CD8-positive, alpha-beta memory T cell (primary cell): ENCODE measurements around the gene ACAT2. TPM values are rescaled to one million over a fixed set of nuclear protein-coding genes. Genes with fewer than 3 reads are reported as not detected.
A peak's percentile ranks its signal among the peaks of the same experiment; 100 is the strongest.
"Not testable (repeated sequence)": the region's sequence is repeated elsewhere in the genome, so short reads cannot be mapped to it uniquely, and the experiment has no call there.

Experiments used
- CTCF ChIA-PET: fragments of 350-600 bp; sonication (Branson Sonifier 250); formaldehyde crosslinking; loops from one replicate; lab custom pipeline; 2021; ENCODE audit warnings: antibody characterized with exemption; lab: Charles Lee
- POLR2A ChIA-PET: fragments of 350-600 bp; sonication (Branson Sonifier 250); formaldehyde crosslinking; loops from one replicate; lab custom pipeline; 2021; ENCODE audit warnings: antibody characterized with exemption; lab: Charles Lee
- DNase-seq, 5 donors: peaks; one replicate each; pipeline versions ENCODE4 v3.0.0 to v3.0.0-alpha.2; 2020 to 2022; ENCODE audit warnings: mixed read lengths in 1 of 5
- H3K27ac ChIP-seq: one replicate; pipeline ENCODE4 v1.7.0; 2013; ENCODE audit warnings: low read depth, mild to moderate bottlenecking, low read length, moderate library complexity
- H3K27me3 ChIP-seq: 2 replicates; pipeline ENCODE4 v1.7.0; 2013; ENCODE audit warnings: low read length, mild to moderate bottlenecking; ENCODE audit not compliant: insufficient read depth, poor library complexity, severe bottlenecking
- H3K36me3 ChIP-seq: 2 replicates; pipeline ENCODE4 v1.7.0; 2013; ENCODE audit warnings: mild to moderate bottlenecking, low read length, moderate library complexity; ENCODE audit not compliant: insufficient read depth
- H3K4me1 ChIP-seq: 2 replicates; pipeline ENCODE4 v1.7.0; 2013; ENCODE audit warnings: mild to moderate bottlenecking, low read length, moderate library complexity; ENCODE audit not compliant: insufficient read depth
- H3K4me3 ChIP-seq: 2 replicates; pipeline ENCODE4 v1.7.0; 2013; ENCODE audit warnings: mild to moderate bottlenecking, low read length
- H3K9me3 ChIP-seq: 2 replicates; pipeline ENCODE4 v1.7.0; 2013; ENCODE audit warnings: mild to moderate bottlenecking, low read length
- H3K27ac Mint-ChIP-seq, 8 donors: one replicate each; pipeline ENCODE4 v1.8.0; 2020 to 2021; ENCODE audit warnings: mixed read lengths in 8 of 8, mild to moderate bottlenecking in 6 of 8, inconsistent platforms in 3 of 8, moderate library complexity in 3 of 8
- H3K27me3 Mint-ChIP-seq, 2 donors: one replicate each; pipeline ENCODE4 v1.8.0; 2020 to 2021; ENCODE audit warnings: mixed read lengths in 2 of 2, mild to moderate bottlenecking in 1 of 2, moderate library complexity in 1 of 2
- H3K36me3 Mint-ChIP-seq, 3 donors: one replicate each; pipeline ENCODE4 v1.8.0; 2020 to 2021; ENCODE audit warnings: mixed read lengths in 3 of 3, inconsistent platforms in 1 of 3, mild to moderate bottlenecking in 1 of 3
- H3K4me1 Mint-ChIP-seq, 3 donors: one replicate each; pipeline ENCODE4 v1.8.0; 2020 to 2021; ENCODE audit warnings: mixed read lengths in 3 of 3, inconsistent platforms in 1 of 3, mild to moderate bottlenecking in 1 of 3
- H3K4me3 Mint-ChIP-seq, 7 donors: one replicate each; pipeline ENCODE4 v1.8.0; 2020 to 2021; ENCODE audit warnings: mixed read lengths in 7 of 7, mild to moderate bottlenecking in 6 of 7, moderate library complexity in 4 of 7, inconsistent platforms in 2 of 7
- H3K9me3 Mint-ChIP-seq, 5 donors: one replicate each; pipeline ENCODE4 v1.8.0; 2020 to 2022; ENCODE audit warnings: mixed read lengths in 5 of 5, mild to moderate bottlenecking in 3 of 5, moderate library complexity in 2 of 5, inconsistent platforms in 1 of 5
- polyA plus RNA-seq: library from polyadenylated mRNA; unstranded; fragments of 300-500 nt; fragmentation: Illumina TruSeq; gene quantifications from one replicate; pipeline ENCODE4 v1.2.3, GENCODE V29; 2021
- total RNA-seq, 2 experiments: library from RNA; stranded (reverse); gene quantifications; one replicate each; pipeline ENCODE4 v1.2.3, GENCODE V29; 2021

Gene ACAT2
- total and polyA plus RNA-seq, 3 experiments from 2014 or later, result 33.3 to 69.7 (median 68.8) TPM

DNA sequence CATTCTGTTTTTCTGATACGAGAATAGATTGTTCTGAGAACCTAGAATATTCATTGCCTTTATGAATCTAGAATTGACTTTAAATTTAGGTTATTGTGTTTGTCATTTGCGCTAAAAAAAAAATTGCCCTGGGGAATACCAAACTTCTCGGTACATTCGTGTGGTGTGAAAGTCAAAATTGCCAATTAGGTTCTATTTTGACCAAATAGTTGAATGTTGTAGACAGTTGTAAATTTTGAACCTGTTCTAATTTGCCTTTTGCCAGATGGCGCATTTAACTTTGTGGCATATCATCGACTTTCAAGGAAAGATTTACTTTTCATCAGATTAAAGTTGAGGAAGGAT lies 31.5 kb upstream of the ACAT2 start:
- Histone ChIP-seq H3K27me3 (no peaks in the 10 kb centered on the region), H3K36me3 (no peaks in the 10 kb centered on the region), H3K4me3 (no peak overlapping the region), H3K4me1 (peaks cover 54% of the 10 kb centered on the region), H3K27ac (no peak overlapping the region), H3K9me3 (no peaks in the 10 kb centered on the region)
- Mint-ChIP-seq H3K27ac (peak overlapping the region in 3 of 8 donors; percentile 9 to 97 (median 54)), H3K4me1 (peaks cover 66 to 86% (median 78%) of the 10 kb centered on the region in 3 donors), H3K4me3 (peak overlapping the region; percentile 88 to 97 (median 92)), H3K27me3 (peaks cover 0 to 6% of the 10 kb centered on the region in 2 donors), H3K9me3 (no peaks in the 10 kb centered on the region), H3K36me3 (peaks cover 0 to 36% (median 3%) of the 10 kb centered on the region in 3 donors)
- no peak for DNase-seq
- ChIA-PET CTCF (interaction anchor here (1.7 kb wide), 1 partner anchor 58 kb away, joined by 5 read pairs; no protein-coding TSS in a partner anchor), POLR2A (interaction anchor here (4.8 to 6.5 kb wide), 2 partner anchors 37 to 59 kb away, joined by 60 to 84 read pairs; partner anchors contain the start of genes MRPL18, SOD2 and TCP1)

DNA sequence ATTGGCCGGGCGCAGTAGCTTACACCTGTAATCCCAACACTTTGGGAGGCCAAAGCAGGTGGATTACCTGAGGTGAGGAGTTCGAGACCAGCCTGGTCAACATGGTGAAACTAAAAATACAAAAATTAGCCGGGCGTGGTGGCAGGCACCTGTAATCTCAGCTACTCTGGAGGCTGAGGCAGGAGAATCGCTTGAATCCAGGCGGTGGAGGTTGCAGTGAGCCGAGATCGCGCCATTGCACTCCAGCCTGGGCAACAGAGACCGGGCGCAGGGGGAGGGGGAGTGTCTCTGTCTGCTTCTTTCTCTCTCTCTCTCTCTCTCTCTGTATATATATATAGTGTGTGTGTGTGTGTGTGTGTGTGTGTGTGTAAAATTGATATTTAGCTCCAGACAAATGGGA lies 29.3 kb upstream of the ACAT2 start:
- H3K9me3 Mint-ChIP-seq, DNase-seq, H3K27ac ChIP-seq, H3K27me3 Mint-ChIP-seq, H3K4me3 ChIP-seq, H3K36me3 ChIP-seq, H3K9me3 ChIP-seq, H3K27me3 ChIP-seq: not testable (repeated sequence)
- ChIA-PET CTCF (interaction anchor here (0.8 to 1.9 kb wide), 9 partner anchors 8 to 55 kb away, joined by 3 to 10 read pairs (median 3); partner anchors contain the start of gene ACAT2), POLR2A (interaction anchor here (0.6 to 1.6 kb wide), 5 partner anchors 15 to 58 kb away, joined by 3 to 4 read pairs (median 3); partner anchors contain the start of genes MRPL18 and SOD2)
- Mint-ChIP-seq H3K36me3 (peaks cover 0 to 26% (median 3%) of the 10 kb centered on the region in 3 donors), H3K4me3 (peak overlapping the region in 6 of 7 donors; percentile 28 to 62 (median 46)), H3K27ac (peak overlapping the region in 5 of 8 donors; percentile 45 to 89 (median 50)), H3K4me1 (peaks cover 68 to 85% (median 77%) of the 10 kb centered on the region in 3 donors)
- H3K4me1 ChIP-seq, result peaks cover 57% of the 10 kb centered on the region

DNA sequence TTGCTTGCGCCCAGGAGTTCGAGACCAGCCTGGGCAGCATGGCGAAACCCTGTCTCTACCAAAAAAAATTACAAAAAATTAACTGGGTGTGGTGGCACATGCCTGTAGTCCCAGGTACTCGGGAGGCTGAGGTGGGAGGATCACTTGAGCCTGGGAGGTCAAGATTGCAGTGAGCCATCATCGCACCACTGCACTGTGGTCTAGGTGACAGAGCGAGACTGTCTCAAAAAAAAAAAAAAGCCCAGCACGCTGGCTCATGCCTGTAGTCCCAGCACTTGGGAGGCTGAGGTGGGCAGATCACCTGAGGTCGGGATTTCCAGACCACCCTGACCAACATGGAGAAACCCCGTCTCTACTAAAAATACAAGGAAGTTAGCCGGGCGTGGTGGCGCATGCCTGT lies 28.4 kb upstream of the ACAT2 start:
- H3K36me3 ChIP-seq, H3K9me3 ChIP-seq, H3K27me3 Mint-ChIP-seq, H3K27me3 ChIP-seq, H3K27ac ChIP-seq, H3K4me3 ChIP-seq, DNase-seq, H3K9me3 Mint-ChIP-seq: not testable (repeated sequence)
- peaks cover 0 to 27% (median 3%) of the 10 kb centered on the region in 3 donors for H3K36me3 Mint-ChIP-seq
- peaks cover 60% of the 10 kb centered on the region for H3K4me1 ChIP-seq
- peaks cover 75 to 92% (median 81%) of the 10 kb centered on the region in 3 donors for H3K4me1 Mint-ChIP-seq
- H3K4me3 Mint-ChIP-seq, result peak overlapping the region in 1 of 7 donors; percentile 74
- peak overlapping the region in 2 of 8 donors; percentile 50 to 69 for H3K27ac Mint-ChIP-seq
- CTCF ChIA-PET, result interaction anchor here (0.8 to 1.2 kb wide), 3 partner anchors 14 to 28 kb away, joined by 3 read pairs; partner anchors contain the start of gene ACAT2
- POLR2A ChIA-PET, result interaction anchor here (1.6 kb wide), 1 partner anchor 40 kb away, joined by 4 read pairs; the partner anchor contains the start of gene SOD2

DNA sequence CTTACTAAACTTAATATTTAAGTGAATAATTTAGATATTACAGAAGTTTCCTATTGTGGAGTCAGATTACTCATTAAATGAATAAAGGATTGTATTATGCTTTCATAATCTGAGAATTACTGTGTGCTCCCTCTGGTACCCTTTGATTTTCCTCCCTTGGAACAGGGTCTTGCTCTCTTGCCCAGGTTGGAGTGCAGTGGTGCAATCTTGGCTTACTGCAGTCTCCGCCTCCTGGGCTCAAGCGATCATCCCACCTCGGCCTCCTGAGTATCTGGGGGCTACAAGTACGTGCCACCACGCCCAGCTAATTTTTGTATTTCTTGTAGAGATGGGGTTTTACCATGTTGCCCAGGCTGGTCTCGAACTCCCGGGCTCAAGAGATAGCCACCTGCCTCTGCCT lies 24.9 kb upstream of the ACAT2 start:
- Histone ChIP-seq H3K27ac (no peak overlapping the region), H3K4me1 (peaks cover 34% of the 10 kb centered on the region), H3K36me3 (peaks cover 15% of the 10 kb centered on the region), H3K9me3 (no peaks in the 10 kb centered on the region), H3K27me3 (no peaks in the 10 kb centered on the region), H3K4me3 (no peak overlapping the region)
- CTCF ChIA-PET, result interaction anchor here (1.5 kb wide), 1 partner anchor 16 kb away, joined by 4 read pairs; no protein-coding TSS in a partner anchor
- Mint-ChIP-seq H3K4me3 (no peak overlapping the region), H3K4me1 (peaks cover 53 to 81% (median 68%) of the 10 kb centered on the region in 3 donors), H3K36me3 (peaks cover 4 to 44% (median 6%) of the 10 kb centered on the region in 3 donors), H3K9me3 (no peaks in the 10 kb centered on the region), H3K27me3 (no peaks in the 10 kb centered on the region), H3K27ac (peak overlapping the region in 2 of 8 donors; percentile 78 to 84)
- POLR2A ChIA-PET, result interaction anchor here (1.1 kb wide), 1 partner anchor 25 kb away, joined by 3 read pairs; the partner anchor contains the start of gene ACAT2
- no peak for DNase-seq

DNA sequence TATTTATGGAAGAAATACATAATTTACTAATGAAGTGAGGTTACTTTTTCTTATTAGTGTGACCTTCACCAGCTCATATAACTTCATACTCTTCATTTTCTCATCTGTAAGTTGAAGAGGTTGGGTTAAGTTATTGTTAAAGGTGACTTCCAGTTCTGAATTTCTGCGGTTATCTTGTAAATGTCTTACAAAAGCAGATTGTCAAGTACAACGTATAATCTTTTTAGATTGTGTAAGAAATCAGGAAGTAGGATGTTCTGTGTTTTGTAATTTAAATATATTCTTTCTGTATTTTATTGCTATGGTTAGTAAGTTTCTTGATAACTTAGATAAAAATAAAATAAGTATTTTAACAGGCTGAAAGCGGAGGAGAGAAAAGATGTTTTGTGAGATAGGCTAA lies 22.5 kb upstream of the ACAT2 start:
- peaks cover 27% of the 10 kb centered on the region for H3K36me3 ChIP-seq
- no peaks in the 10 kb centered on the region for H3K27me3 Mint-ChIP-seq
- ChIA-PET POLR2A (interaction anchor here (1.1 kb wide), 1 partner anchor 41 kb away, joined by 3 read pairs; no protein-coding TSS in a partner anchor), CTCF (no interaction called here)
- peaks cover 42 to 61% (median 55%) of the 10 kb centered on the region in 3 donors for H3K4me1 Mint-ChIP-seq
- peak overlapping the region in 2 of 8 donors; percentile 5 to 50 for H3K27ac Mint-ChIP-seq
- no peaks in the 10 kb centered on the region for H3K27me3 ChIP-seq
- H3K27ac ChIP-seq, result no peak overlapping the region
- no peak for DNase-seq
- peaks cover 21% of the 10 kb centered on the region for H3K4me1 ChIP-seq
- no peaks in the 10 kb centered on the region for H3K9me3 ChIP-seq
- no peak overlapping the region for H3K4me3 Mint-ChIP-seq
- H3K9me3 Mint-ChIP-seq, result no peaks in the 10 kb centered on the region
- H3K4me3 ChIP-seq, result no peak overlapping the region
- peaks cover 9 to 60% (median 13%) of the 10 kb centered on the region in 3 donors for H3K36me3 Mint-ChIP-seq

DNA sequence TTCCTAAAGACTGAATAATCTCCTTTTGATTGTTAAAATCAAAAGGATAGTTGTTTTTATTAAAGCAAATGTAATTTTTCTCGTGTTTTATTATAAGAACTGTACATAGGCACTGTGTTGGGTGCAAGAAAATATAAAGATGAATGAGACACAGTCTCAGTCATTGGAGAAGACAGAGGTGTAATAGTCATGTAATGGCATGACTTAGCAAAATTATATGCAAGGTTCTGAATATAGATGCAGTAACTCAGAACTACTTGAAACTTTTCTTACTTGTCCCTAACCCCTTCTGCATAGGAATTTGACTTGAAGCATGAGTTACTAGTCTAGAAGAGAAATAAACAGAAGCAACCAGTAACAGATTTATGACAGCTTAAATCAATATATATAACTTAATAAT lies 19.7 kb upstream of the ACAT2 start:
- Histone ChIP-seq H3K4me1 (peaks cover 6% of the 10 kb centered on the region), H3K27me3 (no peaks in the 10 kb centered on the region), H3K36me3 (peaks cover 55% of the 10 kb centered on the region), H3K27ac (no peak overlapping the region), H3K9me3 (no peaks in the 10 kb centered on the region), H3K4me3 (no peak overlapping the region)
- Mint-ChIP-seq H3K27me3 (no peaks in the 10 kb centered on the region), H3K9me3 (no peaks in the 10 kb centered on the region), H3K4me1 (peaks cover 33 to 53% (median 51%) of the 10 kb centered on the region in 3 donors), H3K36me3 (peaks cover 11 to 87% (median 26%) of the 10 kb centered on the region in 3 donors), H3K4me3 (no peak overlapping the region), H3K27ac (peak overlapping the region in 1 of 8 donors; percentile 14)
- DNase-seq, result no peak
- CTCF ChIA-PET, result no interaction called here
- POLR2A ChIA-PET, result no interaction called here

DNA sequence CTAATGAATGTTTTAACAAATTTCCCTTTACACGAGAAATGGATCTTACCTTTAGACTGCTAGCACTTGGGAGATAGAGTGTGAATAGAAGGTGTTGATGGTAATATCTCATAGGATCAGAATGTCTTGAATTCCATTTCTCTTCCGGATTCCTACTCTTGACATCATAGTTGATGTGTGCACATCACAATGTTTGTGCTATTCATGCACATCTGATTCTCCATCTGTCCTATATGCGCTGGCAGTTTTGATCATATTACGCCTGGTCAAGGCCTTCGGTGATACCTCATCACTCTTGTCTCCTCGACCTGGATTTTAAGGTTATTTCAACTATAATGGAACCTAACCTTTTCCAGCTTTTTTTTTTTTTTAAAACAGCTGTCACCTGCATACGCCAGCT lies 16.8 kb upstream of the ACAT2 start:
- Mint-ChIP-seq H3K4me1 (peaks cover 17 to 41% (median 28%) of the 10 kb centered on the region in 3 donors), H3K36me3 (peaks cover 10 to 95% (median 40%) of the 10 kb centered on the region in 3 donors), H3K27ac (peak overlapping the region in 6 of 8 donors; percentile 19 to 77 (median 42)), H3K9me3 (no peaks in the 10 kb centered on the region), H3K27me3 (no peaks in the 10 kb centered on the region), H3K4me3 (no peak overlapping the region)
- ChIA-PET POLR2A (no interaction called here), CTCF (no interaction called here)
- H3K36me3 ChIP-seq, result peaks cover 59% of the 10 kb centered on the region
- H3K27me3 ChIP-seq, result no peaks in the 10 kb centered on the region
- H3K9me3 ChIP-seq, result no peaks in the 10 kb centered on the region
- H3K4me3 ChIP-seq, result no peak overlapping the region
- no peak overlapping the region for H3K27ac ChIP-seq
- no peaks in the 10 kb centered on the region for H3K4me1 ChIP-seq
- DNase-seq, result no peak

DNA sequence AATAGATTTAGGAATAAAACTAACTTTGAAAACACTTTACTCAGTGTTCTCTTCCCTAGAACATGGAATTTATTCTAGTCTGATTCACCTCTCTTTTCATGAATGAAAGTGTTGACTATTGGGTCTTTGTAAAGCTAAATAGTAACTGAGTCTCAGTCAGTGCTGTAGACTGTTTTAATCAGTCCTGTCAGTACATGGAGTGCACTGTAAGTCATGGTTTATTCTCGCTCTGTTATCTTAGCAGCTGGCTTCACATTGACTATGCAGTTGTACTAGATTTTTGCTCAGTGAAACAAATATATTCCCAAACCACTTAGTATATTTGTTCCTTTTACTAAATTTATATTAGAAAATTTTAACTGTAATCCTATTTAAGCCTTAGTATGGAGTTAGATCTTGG lies 15.1 kb upstream of the ACAT2 start:
- POLR2A ChIA-PET, result interaction anchor here (0.8 kb wide), 1 partner anchor 15 kb away, joined by 3 read pairs; no protein-coding TSS in a partner anchor
- Mint-ChIP-seq H3K9me3 (no peaks in the 10 kb centered on the region), H3K4me3 (no peak overlapping the region), H3K27me3 (no peaks in the 10 kb centered on the region), H3K4me1 (peaks cover 12 to 32% (median 18%) of the 10 kb centered on the region in 3 donors), H3K27ac (no peak overlapping the region), H3K36me3 (peaks cover 6 to 92% (median 36%) of the 10 kb centered on the region in 3 donors)
- H3K4me1 ChIP-seq, result no peaks in the 10 kb centered on the region
- no peak overlapping the region for H3K27ac ChIP-seq
- peaks cover 51% of the 10 kb centered on the region for H3K36me3 ChIP-seq
- no peak for DNase-seq
- H3K9me3 ChIP-seq, result no peaks in the 10 kb centered on the region
- no peak overlapping the region for H3K4me3 ChIP-seq
- CTCF ChIA-PET, result interaction anchor here (1.2 to 2.2 kb wide), 3 partner anchors 14 to 55 kb away, joined by 3 to 5 read pairs (median 4); partner anchors contain the start of gene WTAP
- no peaks in the 10 kb centered on the region for H3K27me3 ChIP-seq
